Cardiac muscle cell (in vitro differentiated cells and primary cell): Measurements from ENCODE around the gene ACVRL1. TPM values are rescaled to one million over a fixed set of nuclear protein-coding genes. Genes with fewer than 3 reads are reported as not detected.

Experiments used
- DNase-seq, 2 donors: peaks; one replicate each; pipeline versions ENCODE4 v3.0.0 to v3.0.0-alpha.2; 2010 to 2017; ENCODE audit warnings: low read depth in 1 of 2, low spot score in 1 of 2
- H3K27ac ChIP-seq: fragments of 200-600 bp; sonication (generic); 2 replicates; pipeline ENCODE4 v1.5.1; 2016
- H3K27me3 ChIP-seq: fragments of 200-600 bp; sonication (generic); 2 replicates; pipeline ENCODE4 v1.6.0; 2016; ENCODE audit warnings: control low read depth
- H3K36me3 ChIP-seq: fragments of 200-600 bp; sonication (generic); 2 replicates; pipeline ENCODE4 v1.5.1; 2016; ENCODE audit warnings: control low read depth
- H3K4me1 ChIP-seq: fragments of 200-600 bp; sonication (generic); 2 replicates; pipeline ENCODE4 v1.8.1; 2017; ENCODE audit warnings: low read depth, mild to moderate bottlenecking, mixed run types
- H3K4me3 ChIP-seq: fragments of 200-600 bp; sonication (generic); 2 replicates; pipeline ENCODE4 v1.5.1; 2016; ENCODE audit warnings: mild to moderate bottlenecking
- H3K9me3 ChIP-seq: fragments of 200-600 bp; sonication (generic); 2 replicates; pipeline ENCODE4 v1.5.1; 2017; ENCODE audit warnings: low read depth, mild to moderate bottlenecking, control low read depth
- CTCF ChIP-seq: IDR thresholded peaks from 2 replicates; pipeline ENCODE4 v1.5.1; 2012; ENCODE audit warnings: low read depth, mild to moderate bottlenecking, low read length
- polyA plus RNA-seq: library from polyadenylated mRNA; unstranded; fragments of >200 nt; fragmentation: Nextera tagmentation; extraction: Ambion mirVana; gene quantifications from 2 replicates; pipeline ENCODE4 v1.2.1, GENCODE V29; 2016
- total RNA-seq: library from RNA; depleted of rRNA; stranded (reverse); fragments of >200 nt; gene quantifications from 2 replicates; pipeline ENCODE4 v1.2.3, GENCODE V29; 2016

ACVRL1 gene
- total and polyA plus RNA-seq, 2 experiments from 2014 or later: 5.5 TPM; not detected in 1

GRCh38 chr12:51915951-51916350 lies 8.6 kb downstream of the ACVRL1 start:
- no peaks in the 10 kb centered on the region for H3K36me3 ChIP-seq
- H3K4me3 ChIP-seq: no peak overlapping the region
- no peak overlapping the region for H3K27ac ChIP-seq
- H3K27me3 ChIP-seq: no peaks in the 10 kb centered on the region
- H3K4me1 ChIP-seq: peaks cover 23% of the 10 kb centered on the region
- TF ChIP-seq CTCF: no peak
- H3K9me3 ChIP-seq: no peaks in the 10 kb centered on the region
- no peak for DNase-seq

- no peak for DNase-seq
- H3K4me3 ChIP-seq: no peak overlapping the region
- H3K27me3 ChIP-seq: no peaks in the 10 kb centered on the region
- TF ChIP-seq CTCF: no peak
- no peaks in the 10 kb centered on the region for H3K36me3 ChIP-seq
- no peaks in the 10 kb centered on the region for H3K9me3 ChIP-seq
- peaks cover 32% of the 10 kb centered on the region for H3K4me1 ChIP-seq
- no peak overlapping the region for H3K27ac ChIP-seq
Observed at GRCh38 chr12:51917041-51917590, 9.8 kb downstream of the ACVRL1 start.

- Histone ChIP-seq H3K36me3 (no peaks in the 10 kb centered on the region), H3K27me3 (no peaks in the 10 kb centered on the region), H3K27ac (peak overlapping the region; percentile 61), H3K4me3 (no peak overlapping the region), H3K9me3 (no peaks in the 10 kb centered on the region), H3K4me1 (peaks cover 28% of the 10 kb centered on the region)
- peak in 1 of 2 donors; percentile 18 for DNase-seq
- TF ChIP-seq CTCF: no peak
Observed at GRCh38 chr12:51917746-51918453, 10.6 kb downstream of the ACVRL1 start.

- Histone ChIP-seq H3K27ac (no peak overlapping the region), H3K36me3 (no peaks in the 10 kb centered on the region), H3K4me1 (peaks cover 32% of the 10 kb centered on the region), H3K27me3 (no peaks in the 10 kb centered on the region), H3K9me3 (no peaks in the 10 kb centered on the region), H3K4me3 (no peak overlapping the region)
- no peak for DNase-seq
- TF ChIP-seq CTCF: no peak
Observed at GRCh38 chr12:51920046-51920445, 12.7 kb downstream of the ACVRL1 start.

GRCh38 chr12:51921017-51921725 lies 13.9 kb downstream of the ACVRL1 start:
- peak in 1 of 2 donors; percentile 78 for DNase-seq
- H3K27ac ChIP-seq: peak overlapping the region; percentile 84
- H3K36me3 ChIP-seq: no peaks in the 10 kb centered on the region
- H3K4me3 ChIP-seq: no peak overlapping the region
- no peak for TF ChIP-seq CTCF
- H3K4me1 ChIP-seq: peaks cover 35% of the 10 kb centered on the region
- no peaks in the 10 kb centered on the region for H3K9me3 ChIP-seq
- H3K27me3 ChIP-seq: no peaks in the 10 kb centered on the region
